Activated effector memory CD4-positive, alpha-beta T cell treated with anti-CD3 and anti-CD28 coated beads, Interleukin-2, amount 50 U/mL, for 16 hours (primary cell): ENCODE data around the gene COG7.
A peak's percentile ranks its signal among the peaks of the same experiment; 100 is the strongest.
"Not testable (repeated sequence)": the region's sequence is repeated elsewhere in the genome, so short reads cannot be mapped to it uniquely, and the experiment has no call there.

Source experiments
- DNase-seq: peaks from one replicate; pipeline ENCODE4 v3.0.0-alpha.2; 2020

The COG7 gene

DNA sequence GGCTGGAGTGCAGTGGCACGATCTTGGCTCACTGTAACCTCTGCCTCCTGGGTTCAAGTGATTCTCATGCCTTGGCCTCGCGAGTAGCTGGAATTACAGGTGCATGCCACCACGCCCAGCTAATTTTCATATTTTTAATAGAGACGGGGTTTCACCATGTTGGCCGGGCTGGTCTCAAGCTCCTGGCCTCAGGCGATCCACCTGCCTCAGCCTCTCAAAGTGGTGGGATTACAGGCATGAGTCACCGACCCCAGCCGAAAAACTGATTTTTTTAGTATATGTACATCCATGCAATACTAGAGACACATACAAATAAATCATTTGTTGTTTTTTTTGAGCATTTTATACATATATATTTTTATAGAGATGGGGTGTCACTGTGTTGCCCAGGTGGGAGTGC, 71.3 kb downstream of the COG7 start:
- DNase-seq = not testable (repeated sequence)

DNA sequence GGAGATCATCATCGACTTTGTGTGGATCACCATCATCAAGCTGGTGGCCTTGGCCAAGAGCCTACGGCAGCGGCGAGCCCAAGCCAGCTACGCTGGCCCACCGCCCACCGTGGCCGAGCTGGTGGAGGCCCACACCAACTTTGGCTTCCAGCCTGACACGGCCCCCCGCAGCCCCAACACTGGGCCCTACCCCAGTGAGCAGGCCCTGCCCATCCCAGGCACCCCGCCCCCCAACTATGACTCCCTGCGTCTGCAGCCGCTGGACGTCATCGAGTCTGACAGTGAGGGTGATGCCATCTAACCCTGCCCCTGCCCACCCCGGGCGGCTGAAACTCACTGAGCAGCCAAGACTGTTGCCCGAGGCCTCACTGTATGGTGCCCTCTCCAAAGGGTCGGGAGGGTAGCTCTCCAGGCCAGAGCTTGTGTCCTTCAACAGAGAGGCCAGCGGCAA, 72.5 kb downstream of the COG7 start:
- DNase-seq = no peak

DNA sequence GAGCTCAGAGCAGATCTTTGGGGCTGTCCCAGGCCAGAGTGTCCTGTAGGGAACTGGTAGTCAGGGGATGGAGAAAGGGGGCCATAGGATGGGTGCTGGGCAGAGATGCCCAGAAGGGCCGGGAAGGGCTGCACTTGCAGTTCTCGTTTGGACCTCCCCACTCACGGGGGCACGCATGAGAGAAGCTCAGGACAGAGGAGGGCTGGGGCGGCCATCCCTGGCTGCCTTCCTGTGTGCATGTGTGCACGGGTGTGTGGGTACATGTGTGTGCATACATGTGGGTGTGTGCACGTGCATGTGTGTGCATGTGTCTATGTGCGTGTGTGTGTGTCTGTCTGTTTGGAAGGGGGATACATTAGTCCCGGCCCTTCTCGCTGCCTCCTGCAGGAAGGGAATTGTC, 73.3 kb downstream of the COG7 start:
- no peak for DNase-seq

DNA sequence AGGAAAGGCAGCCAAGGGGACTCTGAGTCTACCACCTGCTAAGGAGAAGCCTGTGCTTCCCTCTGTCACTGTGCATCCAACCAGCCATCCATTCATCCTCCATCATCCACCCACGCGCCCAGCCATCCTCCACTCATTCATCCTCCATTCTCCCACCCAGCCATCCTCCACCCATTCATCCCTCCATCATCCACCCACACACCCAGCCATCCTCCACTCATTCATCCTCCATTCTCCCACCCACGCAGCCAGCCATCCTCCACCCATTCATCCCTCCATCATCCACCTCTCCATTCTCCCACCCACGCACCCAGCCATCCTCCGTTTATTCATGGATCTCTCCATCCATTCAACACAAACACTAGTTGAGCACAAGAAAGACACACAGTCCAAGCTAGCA, 74.1 kb downstream of the COG7 start:
- DNase-seq = no peak

DNA sequence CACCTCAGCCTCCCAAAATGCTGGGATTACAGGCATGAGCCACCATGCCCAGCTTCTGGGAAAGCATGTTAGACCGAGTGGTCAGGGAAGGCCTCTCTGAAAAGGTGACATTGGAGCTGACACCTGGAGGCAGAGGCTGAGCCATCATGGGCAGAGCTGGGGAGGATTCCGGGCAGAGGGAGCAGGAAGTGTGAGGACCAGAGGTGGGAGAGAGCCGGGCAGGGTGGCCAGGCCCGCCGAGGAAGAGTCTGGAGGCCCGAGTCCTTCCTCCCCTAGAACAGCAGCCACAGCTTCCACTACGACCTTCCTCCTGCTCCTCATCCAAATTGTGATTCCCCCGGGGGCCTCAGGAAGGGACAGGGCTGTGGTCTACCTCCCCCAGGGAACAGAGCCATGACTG, 74.7 kb downstream of the COG7 start:
- no peak for DNase-seq

DNA sequence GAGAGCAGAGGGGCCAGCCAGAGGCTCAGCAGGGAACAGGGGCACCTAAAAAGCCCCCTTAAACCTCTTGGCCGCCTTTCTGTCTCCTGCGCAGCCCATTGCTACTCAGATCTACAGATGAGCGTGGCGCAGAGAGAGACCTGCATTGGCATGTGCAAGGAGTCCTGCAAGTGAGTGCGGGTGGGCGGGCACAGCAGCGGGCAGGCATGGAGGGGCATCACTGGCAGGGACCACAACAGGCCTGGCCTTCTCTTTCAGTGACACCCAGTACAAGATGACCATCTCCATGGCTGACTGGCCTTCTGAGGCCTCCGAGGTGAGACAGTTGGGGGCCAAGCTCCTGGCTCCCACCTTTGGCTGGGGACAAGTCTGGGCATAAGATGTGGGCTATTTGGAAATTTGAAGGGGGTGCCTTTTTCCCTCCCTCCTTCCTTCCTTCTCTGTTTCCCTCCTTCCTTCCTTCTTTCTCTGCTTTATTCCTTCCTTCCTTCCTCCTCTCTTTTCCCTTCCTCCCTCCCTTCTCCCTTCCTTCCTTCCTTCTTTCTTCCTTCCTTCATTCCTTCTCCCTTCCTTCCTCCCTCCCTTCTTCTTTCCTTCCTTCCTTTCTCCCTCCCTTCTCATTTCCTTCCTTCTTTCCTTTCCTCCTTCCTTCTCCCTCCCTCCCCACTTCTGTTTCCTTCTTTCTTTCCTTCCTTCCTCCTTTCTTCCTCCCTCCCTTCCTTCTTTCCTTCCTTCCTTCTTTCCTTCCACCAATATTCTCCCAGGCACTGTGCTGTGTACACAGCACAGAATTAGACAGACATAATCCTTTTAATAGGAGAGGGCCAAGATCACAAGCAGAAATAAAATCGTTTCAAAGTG, 75.7 kb downstream of the COG7 start:
- DNase-seq = no peak

DNA sequence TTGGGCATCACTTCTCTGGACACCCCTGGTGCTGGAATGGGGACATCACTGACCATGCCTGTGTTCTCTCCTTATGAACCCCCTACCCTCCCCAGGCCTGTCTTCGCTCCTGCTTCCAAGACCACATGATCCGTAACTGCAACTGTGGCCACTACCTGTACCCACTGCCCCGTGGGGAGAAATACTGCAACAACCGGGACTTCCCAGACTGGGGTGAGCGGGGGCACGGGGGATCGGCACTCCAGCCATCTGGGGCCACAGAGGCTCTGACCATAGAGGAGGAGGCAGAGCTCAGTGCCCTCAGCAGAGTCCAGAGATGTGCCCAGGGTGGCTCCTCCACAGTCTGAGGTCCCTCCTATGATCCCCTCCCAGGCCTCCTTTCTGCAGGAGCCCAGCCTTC, 77.3 kb downstream of the COG7 start:
- DNase-seq = no peak

DNA sequence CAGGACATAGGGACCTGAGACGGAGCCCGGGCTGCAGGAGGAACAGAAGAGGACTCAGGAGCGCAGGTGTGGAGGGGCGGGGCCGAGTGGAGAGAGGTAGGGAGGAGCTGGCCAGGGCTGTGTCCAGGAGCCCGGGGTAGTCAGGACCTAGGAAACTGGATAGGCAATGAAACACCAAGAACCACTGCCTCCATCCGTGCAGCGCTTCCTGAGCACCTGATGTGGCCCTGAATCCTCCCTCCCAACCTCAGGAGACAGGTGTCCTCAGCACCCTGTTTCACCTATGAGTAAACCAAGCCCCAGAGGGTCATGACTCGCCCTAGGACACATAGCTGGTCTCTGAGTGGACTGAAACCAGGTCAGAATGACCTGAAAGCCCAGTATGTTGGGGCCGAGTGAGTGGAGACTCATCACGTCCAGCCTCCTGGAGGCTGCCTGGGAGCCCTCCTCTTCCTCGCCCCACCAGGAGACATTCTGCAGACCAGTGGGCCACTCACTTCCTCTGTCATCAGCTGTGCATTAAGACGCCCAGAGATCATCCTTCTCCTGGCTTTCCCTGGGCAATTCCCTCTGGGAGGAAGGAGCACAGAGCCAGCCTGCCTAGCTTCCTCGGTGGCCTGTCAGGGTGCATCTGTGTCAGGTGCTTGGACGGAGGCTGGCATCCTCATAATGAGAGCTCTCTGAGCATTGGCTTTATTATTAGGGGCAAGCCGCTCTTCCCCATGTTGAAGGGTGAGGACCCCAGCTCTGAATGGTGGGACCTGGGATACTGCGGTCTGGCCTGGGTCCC, 78.1 kb downstream of the COG7 start:
- DNase-seq = no peak

DNA sequence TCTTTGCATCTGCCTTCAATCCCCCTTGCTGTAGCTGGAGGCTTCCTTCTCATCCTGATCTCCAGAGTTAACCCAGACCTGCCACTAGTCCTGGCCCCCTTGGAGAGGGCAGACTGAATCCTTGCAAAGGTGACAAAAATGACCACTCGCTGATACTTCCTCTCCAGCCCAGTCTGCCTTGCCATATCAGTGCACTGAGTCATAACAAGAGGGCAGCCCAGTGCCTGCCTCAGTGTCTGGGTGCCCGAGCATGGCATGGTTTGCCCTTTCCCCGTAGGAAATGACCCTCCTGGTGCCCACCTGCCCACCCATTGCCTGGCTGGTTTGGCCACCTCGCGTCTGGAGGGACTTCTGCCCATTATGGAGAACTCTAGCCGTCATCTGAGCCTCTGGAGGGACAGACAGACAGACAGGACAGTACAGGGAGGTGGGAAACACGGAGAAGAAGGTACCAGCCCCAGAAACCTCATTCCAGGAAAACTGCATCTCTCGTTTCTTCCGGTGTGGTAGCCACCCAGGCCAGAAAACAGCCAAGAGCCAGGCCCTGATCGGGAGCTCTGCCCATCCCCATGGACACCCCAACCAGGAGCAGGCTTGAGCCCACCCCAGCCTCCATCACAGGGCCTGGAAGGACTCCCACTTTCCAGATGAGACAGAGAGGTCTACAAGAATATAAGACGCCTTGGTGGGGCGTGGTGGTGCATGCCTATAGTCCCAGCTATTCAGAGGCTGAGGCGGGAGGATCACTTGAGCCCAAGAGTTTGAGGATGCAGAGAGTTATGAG, 79.4 kb downstream of the COG7 start:
- DNase-seq = no peak

DNA sequence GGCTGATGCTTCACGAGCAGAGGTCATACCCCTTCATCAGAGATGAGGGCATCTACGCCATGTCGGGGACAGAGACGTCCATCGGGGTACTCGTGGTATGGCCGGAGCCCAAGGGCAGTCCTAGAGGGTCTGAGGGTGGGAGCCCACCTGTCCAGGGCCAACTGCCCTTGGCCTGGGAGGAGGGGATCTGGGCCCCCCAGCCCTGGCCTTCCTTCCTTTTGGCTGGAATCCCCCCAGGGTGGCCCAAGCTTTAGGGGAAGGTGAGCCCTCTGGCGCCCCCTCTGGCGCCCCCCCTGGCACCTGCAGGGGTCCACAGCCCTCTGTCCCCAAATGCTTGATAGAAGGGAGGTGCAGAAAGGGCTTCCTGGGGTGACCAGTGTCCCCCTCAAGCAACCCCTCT, 81.6 kb downstream of the COG7 start:
- no peak for DNase-seq

DNA sequence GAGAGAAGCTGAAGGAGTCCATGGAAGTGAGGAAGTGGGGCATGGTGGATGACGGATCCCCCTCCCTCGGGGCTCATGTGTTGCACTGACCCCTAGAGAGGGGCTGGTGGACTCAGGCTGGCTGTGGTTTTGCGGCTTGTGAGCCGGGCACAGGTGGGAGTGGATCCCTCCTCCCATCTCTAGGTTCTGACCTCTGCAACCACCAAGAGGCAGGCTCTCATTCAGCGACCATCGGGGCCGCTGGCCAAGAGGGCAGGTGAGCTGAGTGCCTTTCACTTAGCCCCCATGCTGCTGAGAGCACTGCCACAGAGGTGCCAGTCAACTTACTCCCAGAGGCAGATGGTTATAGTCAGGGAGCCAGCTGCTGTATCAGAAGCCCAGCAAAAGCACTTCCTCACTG, 83.6 kb downstream of the COG7 start:
- no peak for DNase-seq

DNA sequence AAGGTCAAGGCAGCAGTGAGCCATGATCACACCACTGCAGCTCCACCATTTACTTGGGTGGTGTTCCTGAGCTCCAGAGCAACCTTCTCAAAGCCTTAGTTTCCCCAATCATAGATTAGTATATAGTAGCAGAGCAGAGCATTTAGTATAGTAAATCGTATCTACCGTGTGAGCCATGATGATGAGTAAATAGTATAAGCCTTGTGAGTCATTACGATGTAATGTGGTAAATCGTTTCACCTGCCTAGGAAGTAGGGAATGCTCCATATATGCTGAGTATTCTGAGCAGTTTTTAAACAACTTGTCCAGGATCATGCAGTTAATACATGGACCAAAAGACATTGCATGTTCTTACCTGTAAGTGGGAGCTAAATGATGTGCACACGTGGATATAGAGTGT, 84.5 kb downstream of the COG7 start:
- DNase-seq = no peak

DNA sequence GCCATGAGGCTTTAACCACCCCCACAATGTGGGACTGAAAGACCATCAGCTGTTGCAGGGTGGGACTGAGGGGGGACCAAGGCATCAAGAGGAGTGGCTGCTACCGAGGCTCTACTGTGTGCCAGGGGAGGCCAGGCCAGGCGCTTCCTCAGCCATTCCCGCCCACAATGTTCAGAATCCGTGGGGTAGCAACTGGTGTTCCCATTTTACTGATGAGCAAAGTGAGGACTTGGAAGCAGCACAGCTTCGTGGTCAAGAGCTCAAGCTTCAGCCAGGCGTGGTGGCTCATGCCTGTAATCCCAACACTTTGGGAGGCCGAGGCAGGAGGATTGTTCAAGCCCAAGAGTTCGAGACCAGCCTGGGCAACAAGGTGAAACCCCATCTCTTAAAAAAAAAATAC, 85.0 kb downstream of the COG7 start:
- no peak for DNase-seq

DNA sequence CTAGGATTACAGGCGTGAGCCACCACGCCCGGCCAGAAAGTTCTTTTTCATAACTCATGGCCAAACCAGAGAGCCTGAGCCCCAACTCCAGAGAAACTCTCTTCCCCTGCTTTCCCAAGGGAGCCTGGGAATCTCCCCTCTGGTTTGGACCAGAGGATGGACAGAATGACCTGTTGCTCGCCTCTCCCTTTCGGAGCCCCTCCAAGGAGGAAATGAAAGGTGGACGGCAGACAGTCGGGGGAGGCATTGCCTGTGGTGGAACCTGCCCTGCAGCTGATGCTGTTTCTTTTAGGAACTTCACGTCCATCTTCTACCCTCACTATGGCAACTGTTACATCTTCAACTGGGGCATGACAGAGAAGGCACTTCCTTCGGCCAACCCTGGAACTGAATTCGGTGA, 85.4 kb downstream of the COG7 start:
- no peak for DNase-seq

DNA sequence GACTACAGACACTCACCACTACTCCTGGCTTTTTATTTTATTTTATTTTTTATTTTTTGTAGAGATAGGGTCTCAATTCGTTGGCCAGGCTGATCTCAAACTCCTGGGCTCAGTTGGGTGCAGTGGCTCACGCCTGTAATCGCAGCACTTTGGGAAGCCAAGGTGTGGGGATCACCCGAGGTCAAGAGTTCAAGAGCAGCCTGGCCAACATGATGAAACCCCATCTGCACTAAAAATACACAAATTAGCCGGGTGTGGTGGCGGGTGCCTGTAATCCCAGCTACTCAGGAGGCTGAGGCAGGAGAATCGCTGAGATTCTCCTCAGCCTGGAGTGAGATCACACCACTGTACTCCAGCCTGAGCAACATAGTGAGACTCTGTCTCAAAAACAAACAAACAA, 86.6 kb downstream of the COG7 start:
- not testable (repeated sequence) for DNase-seq

DNA sequence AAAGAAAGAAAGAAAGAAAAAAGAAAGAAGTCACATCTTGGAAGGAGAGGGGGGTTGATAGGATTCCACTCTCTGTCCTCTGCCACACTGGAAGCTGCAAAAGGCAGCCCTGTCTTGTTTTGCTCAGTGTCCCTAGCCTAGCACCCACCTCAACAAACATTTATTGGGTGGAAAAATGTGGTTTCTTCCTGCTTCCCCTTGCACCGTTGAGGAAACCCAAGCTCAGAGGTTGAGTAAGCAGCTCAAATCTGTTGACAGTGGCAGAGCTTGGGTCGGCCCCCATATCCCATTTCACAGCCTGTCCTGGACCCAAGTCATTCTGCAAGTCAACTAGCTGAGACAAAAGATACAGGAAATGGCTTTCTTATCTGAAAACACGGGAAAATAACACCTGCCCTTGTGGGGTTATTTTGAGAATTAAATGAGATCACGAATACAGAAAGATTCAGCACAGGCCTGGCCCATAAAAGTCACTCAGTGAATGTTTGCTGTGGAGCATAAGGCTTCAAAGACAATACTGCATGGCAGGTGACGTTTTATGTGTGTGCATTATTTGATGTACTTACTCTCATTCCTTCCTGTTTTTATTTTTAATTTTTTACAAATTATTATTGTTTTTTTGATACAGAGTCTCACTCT, 87.3 kb downstream of the COG7 start:
- no peak for DNase-seq

DNA sequence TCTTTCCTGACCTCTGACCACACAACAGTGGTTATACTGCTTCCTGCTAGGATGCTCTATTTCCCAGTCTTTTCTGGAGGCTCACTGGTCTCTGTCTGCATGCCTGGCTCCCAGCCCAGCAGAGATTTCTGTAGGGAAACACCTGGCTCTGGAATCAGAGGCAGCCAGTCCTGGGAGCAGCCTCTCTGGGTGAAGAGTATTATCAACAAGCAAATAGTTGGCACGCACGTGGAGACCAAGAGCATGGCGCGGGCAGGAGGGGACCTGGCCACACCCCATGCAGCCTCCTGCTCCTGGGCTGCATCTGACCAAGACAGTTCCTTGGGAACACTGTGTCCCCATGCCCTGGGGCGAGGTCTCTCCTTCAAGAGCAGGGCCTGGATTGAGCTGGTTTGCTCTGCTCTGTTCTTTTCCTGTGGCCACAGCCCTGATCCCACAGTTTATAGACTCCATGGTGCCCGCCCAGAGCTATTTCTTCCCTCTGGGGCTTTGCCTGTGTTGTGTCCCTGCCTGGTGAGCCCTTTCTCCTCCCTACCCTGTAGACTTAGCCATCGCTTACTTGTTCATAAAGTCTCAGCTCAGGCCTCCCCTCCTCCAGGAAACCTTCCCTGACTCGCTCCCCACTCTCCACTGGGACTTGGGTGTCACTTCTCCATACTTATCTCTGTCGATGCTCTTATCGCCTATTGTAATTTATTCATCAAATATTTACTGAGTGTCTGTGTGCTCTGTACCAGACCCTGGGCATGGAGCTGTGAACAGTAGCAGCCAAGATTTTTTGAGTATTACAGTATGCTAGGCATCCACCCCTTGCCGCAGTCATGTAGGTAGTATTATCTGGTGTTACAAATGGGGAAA, 90.3 kb downstream of the COG7 start:
- DNase-seq = peak; percentile 19

DNA sequence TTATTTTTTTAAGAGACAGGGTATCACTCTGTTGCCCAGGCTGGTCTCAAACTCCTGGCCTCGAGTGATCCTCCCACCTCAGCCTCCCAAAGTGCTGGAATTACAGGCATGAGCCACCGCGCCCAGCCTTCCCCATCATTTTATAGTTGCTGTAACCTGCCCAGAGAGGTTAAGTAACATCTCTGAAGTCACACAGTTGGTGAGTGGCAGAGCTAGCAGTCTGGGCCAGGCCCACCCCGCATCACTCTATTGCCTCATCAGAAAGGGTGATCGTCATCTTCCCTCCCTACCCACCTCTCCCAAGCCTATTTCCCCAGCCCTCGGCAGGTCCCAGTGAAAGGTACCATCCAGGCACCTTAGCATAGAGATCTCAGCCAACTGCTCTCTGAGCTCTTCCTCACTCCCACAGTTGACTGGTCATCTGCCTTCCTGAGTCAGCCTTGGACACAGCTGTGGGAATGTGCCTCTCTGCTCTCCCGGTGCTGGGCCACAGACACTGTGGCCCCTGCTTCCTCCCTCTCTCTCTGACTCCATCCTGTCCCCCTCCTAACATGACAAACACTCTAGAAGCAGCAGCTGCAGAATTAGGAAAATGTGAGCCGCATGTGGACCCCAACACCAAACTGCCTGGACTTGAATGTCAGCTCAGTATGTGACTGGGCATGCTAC, 93.8 kb downstream of the COG7 start:
- DNase-seq = peak; percentile 31

DNA sequence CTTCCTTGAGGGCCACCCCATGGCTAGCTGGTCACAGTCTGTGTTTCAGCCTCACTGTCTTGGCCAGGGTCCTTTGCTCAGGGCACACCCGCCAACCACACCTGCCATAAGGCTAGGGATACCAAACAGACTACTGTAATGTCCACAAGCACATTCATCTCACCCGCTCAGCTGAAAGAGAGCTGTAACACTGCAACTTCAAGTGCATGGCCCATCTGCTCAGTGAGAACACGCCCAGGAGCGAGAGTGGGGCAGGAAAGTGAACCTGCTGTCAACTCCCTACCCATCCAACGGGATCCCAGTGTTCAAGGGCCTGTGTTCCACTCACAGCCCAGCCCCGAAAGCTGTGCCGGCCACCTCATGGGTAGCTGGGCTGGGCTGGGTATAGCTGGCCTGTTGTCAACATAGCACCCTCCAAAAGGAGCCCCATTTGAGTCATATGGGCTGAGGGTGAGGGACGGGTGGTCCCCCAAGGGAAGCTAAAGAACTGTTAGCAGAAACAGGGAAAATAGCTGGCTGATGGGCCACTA, 95.2 kb downstream of the COG7 start:
- DNase-seq = peak; percentile 46

DNA sequence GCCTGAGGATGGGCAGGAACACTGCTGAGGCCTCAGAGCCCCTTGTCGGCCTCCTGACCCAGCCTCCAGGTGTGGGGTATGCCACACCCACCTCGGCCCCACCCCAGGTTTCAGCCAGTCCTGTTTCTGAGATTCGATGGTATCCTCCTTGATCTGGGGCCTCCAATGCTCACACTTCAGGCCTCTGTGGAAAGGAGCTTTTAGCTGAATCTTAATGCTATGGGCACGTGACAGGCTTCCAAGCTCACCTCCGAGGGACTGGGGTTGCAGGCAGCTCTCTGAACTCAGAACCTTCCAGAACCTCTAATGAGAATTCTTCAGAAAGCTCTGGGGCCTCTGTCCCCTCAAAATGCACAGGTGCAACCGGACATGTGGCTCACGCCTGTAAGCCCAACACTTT, 96.0 kb downstream of the COG7 start:
- DNase-seq = no peak

DNA sequence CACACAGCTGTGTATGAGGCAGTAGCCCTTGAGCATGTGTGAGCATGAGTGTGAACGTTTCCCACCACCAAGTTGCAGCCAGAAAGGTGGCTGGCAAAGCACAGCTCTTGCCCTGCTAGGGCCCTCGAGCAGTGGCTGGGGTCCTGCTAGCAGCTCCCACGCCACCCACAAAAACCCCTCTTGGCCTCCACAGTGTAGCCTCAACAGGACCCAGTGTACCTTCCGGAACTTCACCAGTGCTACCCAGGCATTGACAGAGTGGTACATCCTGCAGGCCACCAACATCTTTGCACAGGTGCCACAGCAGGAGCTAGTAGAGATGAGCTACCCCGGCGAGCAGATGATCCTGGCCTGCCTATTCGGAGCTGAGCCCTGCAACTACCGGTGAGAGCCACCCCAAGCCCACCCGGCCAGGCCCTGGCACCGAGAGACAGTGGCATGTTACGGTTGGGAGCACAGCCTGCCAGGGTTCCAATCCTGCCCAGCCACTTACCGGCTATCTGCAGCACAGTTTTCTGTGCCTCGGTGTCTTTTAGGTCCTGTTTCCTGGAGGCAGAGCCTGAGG, 97.8 kb downstream of the COG7 start:
- DNase-seq = peak; percentile 41
